CD14-positive monocyte (primary cell): Measurements from ENCODE around the gene ANTXR1. TPM values are rescaled to one million over a fixed set of nuclear protein-coding genes. Genes with fewer than 3 reads are reported as not detected.

Experiments used
- DNase-seq, 3 donors: peaks; one replicate each; pipeline ENCODE4 v3.0.0-alpha.2; 2011 to 2022
- H2AFZ ChIP-seq: 2 replicates; pipeline ENCODE4 v1.6.0; 2012; ENCODE audit warnings: mild to moderate bottlenecking, low read depth, low read length, inconsistent platforms; ENCODE audit not compliant: insufficient read depth, poor library complexity, severe bottlenecking
- H3K27ac ChIP-seq, 2 donors: 1 replicate in 1 of 2; 2 replicates in 1 of 2; pipeline ENCODE4 v1.5.1; 2012 to 2013; ENCODE audit warnings: low read length in 2 of 2, control low read depth in 1 of 2, inconsistent platforms in 1 of 2, low read depth in 1 of 2, mild to moderate bottlenecking in 1 of 2
- H3K27me3 ChIP-seq, 2 donors: one replicate each; pipeline versions ENCODE4 v1.6.0 to v1.6.1; 2011 to 2013; ENCODE audit warnings: low read length in 2 of 2; ENCODE audit not compliant: control insufficient read depth in 2 of 2, insufficient read depth in 2 of 2
- H3K36me3 ChIP-seq, 2 donors: replicated peaks in 1 of 2; 1 replicate in 1 of 2; 2 replicates in 1 of 2; pipeline versions ENCODE4 v1.5.1 to v1.6.1; 2012 to 2013; ENCODE audit warnings: low read length in 2 of 2, control low read depth in 1 of 2, inconsistent platforms in 1 of 2, mild to moderate bottlenecking in 1 of 2; ENCODE audit not compliant: insufficient read depth in 2 of 2, control insufficient read depth in 1 of 2
- H3K4me1 ChIP-seq, 2 donors: 1 replicate in 1 of 2; 2 replicates in 1 of 2; pipeline versions ENCODE4 v1.5.1 to v1.6.1; 2012 to 2013; ENCODE audit warnings: low read length in 2 of 2, control low read depth in 1 of 2, inconsistent platforms in 1 of 2, mild to moderate bottlenecking in 1 of 2, moderate library complexity in 1 of 2; ENCODE audit not compliant: insufficient read depth in 2 of 2, control insufficient read depth in 1 of 2
- H3K4me2 ChIP-seq: replicated peaks from 2 replicates; pipeline ENCODE3; 2012; ENCODE audit warnings: low read length, moderate library complexity, mild to moderate bottlenecking; ENCODE audit not compliant: poor library complexity, severe bottlenecking; ENCODE audit errors: extremely low read depth
- H3K4me3 ChIP-seq, 3 experiments: fragments of 200-600 bp in 1 of 3; sonication (generic) in 1 of 3; replicated peaks in 1 of 3; 1 replicate in 2 of 3; 2 replicates in 1 of 3; pipeline ENCODE4 v1.5.1; 2011 to 2013; ENCODE audit warnings: low read length in 3 of 3, mild to moderate bottlenecking in 3 of 3, control low read depth in 2 of 3, low read depth in 2 of 3, inconsistent platforms in 1 of 3, moderate library complexity in 1 of 3
- H3K79me2 ChIP-seq: 2 replicates; pipeline ENCODE4 v1.6.0; 2012; ENCODE audit warnings: mild to moderate bottlenecking, control low read depth, inconsistent platforms, low read length, moderate library complexity; ENCODE audit not compliant: insufficient read depth
- H3K9ac ChIP-seq: 2 replicates; pipeline ENCODE4 v1.6.0; 2017; ENCODE audit warnings: low read length, mild to moderate bottlenecking; ENCODE audit not compliant: insufficient read depth, poor library complexity, severe bottlenecking
- H3K9me3 ChIP-seq, 2 donors: replicated peaks in 1 of 2; 1 replicate in 1 of 2; 2 replicates in 1 of 2; pipeline versions ENCODE4 v1.5.1 to v1.6.1; 2012 to 2013; ENCODE audit warnings: low read length in 2 of 2, control low read depth in 1 of 2; ENCODE audit not compliant: control insufficient read depth in 1 of 2, insufficient read depth in 1 of 2
- H4K20me1 ChIP-seq: 2 replicates; pipeline ENCODE4 v1.6.0; 2012; ENCODE audit warnings: mild to moderate bottlenecking, low read length, control low read depth, moderate library complexity; ENCODE audit not compliant: insufficient read depth
- H3K27ac Mint-ChIP-seq, 7 donors: one replicate each; pipeline ENCODE4 v1.8.0; 2020; ENCODE audit warnings: mild to moderate bottlenecking in 7 of 7, mixed read lengths in 7 of 7, moderate library complexity in 6 of 7, inconsistent platforms in 2 of 7
- H3K27me3 Mint-ChIP-seq, 3 donors: one replicate each; pipeline ENCODE4 v1.8.0; 2021 to 2022; ENCODE audit warnings: low read depth in 3 of 3, mild to moderate bottlenecking in 3 of 3, mixed read lengths in 3 of 3, moderate library complexity in 3 of 3, inconsistent platforms in 1 of 3
- H3K36me3 Mint-ChIP-seq, 2 donors: one replicate each; pipeline ENCODE4 v1.8.0; 2020; ENCODE audit warnings: mixed read lengths in 2 of 2, inconsistent platforms in 1 of 2, mild to moderate bottlenecking in 1 of 2
- H3K4me1 Mint-ChIP-seq: one replicate; pipeline ENCODE4 v1.8.0; 2020; ENCODE audit warnings: mild to moderate bottlenecking, mixed read lengths
- H3K4me3 Mint-ChIP-seq, 2 donors: one replicate each; pipeline ENCODE4 v1.8.0; 2020; ENCODE audit warnings: mild to moderate bottlenecking in 2 of 2, mixed read lengths in 2 of 2, moderate library complexity in 1 of 2
- H3K9me3 Mint-ChIP-seq, 7 donors: one replicate each; pipeline ENCODE4 v1.8.0; 2020 to 2022; ENCODE audit warnings: mixed read lengths in 7 of 7, mild to moderate bottlenecking in 6 of 7, moderate library complexity in 6 of 7, inconsistent platforms in 2 of 7
- CTCF ChIP-seq: fragments of 200-600 bp; IDR thresholded peaks from one replicate; pipeline ENCODE4 v1.8.0; 2022; ENCODE audit warnings: antibody characterized with exemption, mild to moderate bottlenecking
- WGBS: methylation state at CpG from one replicate; pipeline ENCODE4 v1.1.5; 2013; ENCODE audit warnings: missing lambda C conversion rate; ENCODE audit not compliant: insufficient coverage; 5-methylcytosine and 5-hydroxymethylcytosine counted together
- intact Hi-C, 2 donors: fragments of 100-400 bp; cut with micrococcal nuclease; formaldehyde crosslinking; loops; one replicate each; pipeline versions ENCODE4 v1.15.0 to v1.15.1; 2023
- polyA plus RNA-seq, 3 donors: library from polyadenylated mRNA; depleted of rRNA in 1 of 3; unstranded in 2 of 3; stranded (reverse) in 1 of 3; fragments of 300-500 nt in 2 of 3; fragments of >200 nt in 1 of 3; fragmentation: Illumina TruSeq in 2 of 3; gene quantifications; 1 replicate in 2 of 3; 2 replicates in 1 of 3; pipeline ENCODE4 v1.2.3, GENCODE V29; 2012 to 2021

ANTXR1 gene
- polyA plus RNA-seq, 3 donors, result not detected

GRCh38 chr2:69171116-69171896 lies 158.3 kb downstream of the ANTXR1 start:
- no peaks in the 10 kb centered on the region for H3K9me3 ChIP-seq
- H3K4me3 ChIP-seq, result no peak overlapping the region
- Mint-ChIP-seq H3K4me3 (no peak overlapping the region), H3K27me3 (peaks cover 2 to 7% (median 4%) of the 10 kb centered on the region in 3 donors), H3K36me3 (no peaks in the 10 kb centered on the region), H3K27ac (no peak overlapping the region), H3K9me3 (peaks cover 0 to 2% (median 0%) of the 10 kb centered on the region in 7 donors), H3K4me1 (peaks cover 17% of the 10 kb centered on the region)
- no CpG with 5 or more reads among the region's 5 CpGs for WGBS
- H3K27ac ChIP-seq, result no peak overlapping the region
- no peak overlapping the region for H3K9ac ChIP-seq
- H4K20me1 ChIP-seq, result no peaks in the 10 kb centered on the region
- peaks cover 1 to 13% of the 10 kb centered on the region in 2 donors for H3K4me1 ChIP-seq
- TF ChIP-seq CTCF, result no peak
- intact Hi-C loops, result no loop called here
- no peaks in the 10 kb centered on the region for H3K27me3 ChIP-seq
- H3K79me2 ChIP-seq, result no peaks in the 10 kb centered on the region
- H2AFZ ChIP-seq, result no peak overlapping the region
- H3K4me2 ChIP-seq, result no peak overlapping the region
- no peaks in the 10 kb centered on the region for H3K36me3 ChIP-seq
- no peak for DNase-seq

- H3K27me3 ChIP-seq, result no peaks in the 10 kb centered on the region
Observed at GRCh38 chr2:69171897-69172525, 159.0 kb downstream of the ANTXR1 start.

More at GRCh38 chr2:69171897-69172525, 159.0 kb downstream of the ANTXR1 start:
- WGBS, result 100% methylated on average over 2 of the region's 7 CpGs
- Mint-ChIP-seq H3K36me3 (no peaks in the 10 kb centered on the region), H3K4me1 (peaks cover 20% of the 10 kb centered on the region), H3K4me3 (no peak overlapping the region), H3K9me3 (no peaks in the 10 kb centered on the region), H3K27ac (no peak overlapping the region), H3K27me3 (peaks cover 2 to 7% (median 4%) of the 10 kb centered on the region in 3 donors)
- DNase-seq, result no peak
- no peak overlapping the region for H3K4me2 ChIP-seq
- peaks cover 8 to 18% of the 10 kb centered on the region in 2 donors for H3K4me1 ChIP-seq
- H3K79me2 ChIP-seq, result no peaks in the 10 kb centered on the region
- intact Hi-C loops, result no loop called here
- H3K9ac ChIP-seq, result no peak overlapping the region
- no peak overlapping the region for H3K4me3 ChIP-seq
- no peaks in the 10 kb centered on the region for H3K9me3 ChIP-seq
- no peaks in the 10 kb centered on the region for H4K20me1 ChIP-seq
- H2AFZ ChIP-seq, result no peak overlapping the region
- TF ChIP-seq CTCF, result no peak
- H3K36me3 ChIP-seq, result no peaks in the 10 kb centered on the region
- H3K27ac ChIP-seq, result no peak overlapping the region
